ENCODE data around the gene ZIK1.
A peak's percentile ranks its signal among the peaks of the same experiment; 100 is the strongest.

ZIK1 gene

DNA sequence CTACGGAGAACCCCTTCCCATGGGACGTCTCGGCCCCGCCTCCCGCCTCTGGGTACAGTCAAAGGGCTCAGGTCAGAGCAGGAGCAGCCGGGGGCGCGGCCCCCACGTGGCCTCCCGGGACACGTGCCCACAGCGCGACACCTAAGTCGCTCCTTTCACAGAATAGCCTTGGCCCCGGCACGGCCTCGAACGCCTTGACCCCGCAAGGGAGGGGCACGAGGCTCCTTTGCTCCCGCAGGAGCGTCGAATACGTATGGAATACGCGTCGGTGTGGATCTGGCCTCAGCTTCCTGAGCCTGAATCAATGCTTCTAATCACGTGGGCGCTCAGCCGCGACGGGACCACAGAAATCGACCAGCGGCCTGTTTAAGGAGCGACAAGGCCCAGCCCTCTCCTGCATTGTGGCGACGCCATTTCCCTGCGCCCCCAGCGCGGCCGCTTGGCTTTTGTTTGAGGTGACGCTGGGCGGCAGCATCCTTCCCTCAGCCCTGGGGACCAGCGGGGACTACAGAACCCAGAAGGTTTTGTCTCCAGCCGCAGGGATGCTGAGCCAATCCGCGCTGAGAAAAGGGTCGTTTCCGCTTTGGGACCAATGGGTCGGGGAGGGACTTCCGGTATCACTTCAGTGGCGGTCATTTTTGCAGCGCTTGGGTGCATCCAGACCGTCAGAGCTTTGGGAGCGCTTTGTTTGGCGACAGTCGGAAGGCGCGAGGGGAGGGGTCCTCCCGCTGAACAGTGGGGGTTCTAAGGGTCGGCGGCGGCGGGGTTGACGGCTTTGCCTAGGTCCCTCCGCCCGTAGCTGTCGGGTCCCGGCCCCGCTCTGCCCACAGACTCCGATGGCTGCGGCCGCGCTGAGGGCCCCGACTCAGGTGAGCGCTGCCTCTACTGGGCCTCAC, at the start of gene ZIK1:
Gene ZIK1, plus strand, starts transcription at position 625 of the 896 bp plus-strand sequence. Its CDS starts 212 bp downstream, at position 837.
- DNase-seq, result peak; percentile 77

GRCh38 chr19:57537953-57538547, 45.9 kb upstream of the ZIK1 start:
- DNase-seq, result no peak

GRCh38 chr19:57546513-57546912, 37.4 kb upstream of the ZIK1 start:
- DNase-seq, result no peak

DNA sequence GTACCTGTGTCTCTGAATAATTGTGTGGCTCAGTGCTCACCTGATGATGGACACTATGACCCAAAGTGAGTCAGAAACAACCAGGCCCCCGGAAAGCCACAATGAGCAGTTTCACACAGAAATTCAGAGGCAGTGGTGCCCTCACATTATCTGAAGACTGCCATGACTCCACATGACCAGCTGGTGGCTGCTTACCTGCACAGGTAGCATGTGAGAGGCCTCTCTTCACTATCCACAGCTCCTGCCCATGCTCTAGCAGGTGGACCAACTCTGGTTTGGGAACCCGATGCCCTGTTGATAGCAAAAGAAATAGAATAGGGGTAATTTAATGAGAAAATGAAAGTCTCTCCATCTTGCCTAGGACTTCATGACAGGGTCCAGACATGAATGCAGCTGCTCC, 31.5 kb upstream of the ZIK1 start:
- DNase-seq, result no peak

GRCh38 chr19:57557659-57558058, 26.3 kb upstream of the ZIK1 start:
- no peak for DNase-seq

- no peak for DNase-seq
These were observed 25.4 kb upstream of the ZIK1 start for GRCh38 chr19:57558525-57558924.

- DNase-seq, result peak; percentile 8
These were observed 24.9 kb upstream of the ZIK1 start for GRCh38 chr19:57559008-57559403.

GRCh38 chr19:57559404-57560025, 24.4 kb upstream of the ZIK1 start, which contains the start of gene ZNF550:
TSS of gene ZNF550 (minus strand) at chr19:57559863. CDS start at chr19:57559682, 181 bp downstream.
- DNase-seq, result peak; percentile 87

DNA sequence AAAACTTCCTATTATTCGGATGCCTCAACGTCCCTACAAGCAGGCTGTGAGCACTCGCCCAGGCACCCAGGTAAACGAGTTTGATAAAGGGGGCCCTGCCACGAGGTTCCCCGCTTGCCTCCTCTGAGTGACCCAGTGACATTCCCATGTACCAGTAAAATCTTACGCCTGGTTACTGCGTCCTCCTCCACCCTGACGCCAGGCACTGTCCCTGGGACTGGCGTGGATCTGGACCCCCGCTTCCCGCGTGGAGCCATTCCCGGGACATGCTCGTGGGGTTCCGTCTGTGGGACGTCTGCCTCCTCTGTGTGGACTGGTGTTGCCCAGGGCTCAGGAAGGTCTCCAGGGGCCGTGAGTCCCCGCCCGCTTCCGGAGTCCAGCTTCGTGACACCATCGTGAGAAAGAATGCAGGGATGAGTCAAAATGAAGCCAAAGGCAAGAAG, 23.9 kb upstream of the ZIK1 start:
- DNase-seq, result no peak

DNA sequence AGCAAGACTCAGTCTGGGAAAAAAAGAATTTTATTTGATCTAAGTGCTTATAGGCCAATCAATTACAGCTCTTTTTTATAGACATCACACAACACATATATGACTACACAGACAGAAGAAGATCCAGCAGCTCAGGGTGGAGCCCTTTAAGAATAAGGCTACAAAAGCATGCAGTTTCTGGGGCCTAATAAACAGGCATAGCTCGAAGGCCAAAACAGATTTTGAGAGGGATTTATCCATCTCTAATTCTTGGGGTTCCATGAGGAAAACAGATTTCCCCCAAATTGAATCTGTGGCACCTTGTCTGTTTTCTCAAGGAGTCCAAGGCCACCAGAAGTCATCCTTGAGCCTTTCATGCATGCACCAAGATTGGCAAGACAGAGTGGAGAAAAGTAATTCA, 20.4 kb upstream of the ZIK1 start:
- DNase-seq, result no peak

GRCh38 chr19:57566396-57567265, 17.3 kb upstream of the ZIK1 start:
- no peak for DNase-seq

DNA sequence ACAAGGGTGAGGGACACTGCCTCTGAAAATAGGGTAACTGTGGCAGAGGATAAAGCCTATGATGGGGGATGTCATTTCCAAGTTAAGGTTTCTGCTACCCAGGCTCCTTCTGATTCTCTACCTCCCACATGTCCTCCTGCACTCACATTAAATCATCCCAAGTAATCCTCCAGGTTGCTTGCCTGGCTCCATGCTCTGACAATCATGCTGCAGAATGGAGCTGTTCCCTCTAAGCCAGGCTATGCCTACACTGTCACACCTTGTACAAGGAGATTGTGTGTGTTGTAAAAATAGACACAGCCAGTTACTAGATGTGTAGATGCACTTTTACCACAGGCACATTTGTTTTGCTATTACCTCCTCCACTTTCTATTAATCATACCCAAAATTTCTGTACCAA, 13.2 kb upstream of the ZIK1 start:
- no peak for DNase-seq

DNA sequence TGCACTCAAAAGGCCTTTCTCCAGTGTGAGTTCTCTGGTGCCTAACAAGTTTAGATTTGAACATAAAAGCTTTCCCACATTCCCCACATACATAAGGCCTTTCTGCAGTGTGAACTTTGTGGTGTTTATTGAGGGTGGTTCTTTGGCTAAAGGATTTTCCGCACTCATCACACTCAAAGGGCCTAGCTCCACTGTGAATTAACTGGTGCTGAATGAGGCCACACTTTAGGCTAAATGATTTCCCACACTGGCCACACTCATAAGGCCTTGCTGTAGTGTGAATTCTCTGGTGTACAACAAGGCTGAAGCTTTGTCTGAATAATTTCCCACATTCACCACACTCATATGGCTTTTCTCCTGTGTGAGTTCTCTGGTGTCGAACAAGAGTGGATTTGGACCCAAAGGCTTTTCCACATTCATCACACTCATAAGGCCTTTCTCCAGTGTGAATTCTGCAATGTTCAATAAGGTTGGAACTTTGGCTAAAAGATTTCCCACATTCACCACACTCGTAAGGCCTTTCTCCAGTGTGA, 11.5 kb upstream of the ZIK1 start:
- DNase-seq, result no peak

DNA sequence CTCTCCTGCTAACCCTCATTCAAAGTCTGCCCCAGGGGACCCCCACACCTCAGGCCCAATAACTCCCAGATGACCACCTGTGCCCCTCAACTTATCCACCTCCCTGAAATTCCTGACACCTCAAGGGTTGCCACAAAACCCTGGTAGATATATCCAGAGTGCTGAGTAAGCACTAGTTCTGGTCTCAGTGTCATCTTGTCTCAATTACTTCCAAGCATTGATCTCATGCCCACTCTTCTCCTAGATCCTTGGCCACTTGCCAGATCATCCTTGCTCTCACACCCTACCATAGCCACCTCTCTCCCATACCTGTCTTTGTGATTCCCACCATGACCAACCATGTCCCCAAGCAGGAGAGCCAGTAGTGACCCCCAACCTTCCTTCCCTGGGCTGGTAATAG, 7.3 kb upstream of the ZIK1 start:
- DNase-seq, result no peak

- peak; percentile 86 for DNase-seq
These were observed 5.3 kb upstream of the ZIK1 start, which contains the start of gene ZNF416 for GRCh38 chr19:57578487-57579205. TSS of gene ZNF416 (minus strand) at chr19:57578911. CDS start at chr19:57578704, 207 bp downstream.

GRCh38 chr19:57583104-57583520, 833 bp upstream of the ZIK1 start:
- DNase-seq, result no peak

- DNase-seq, result no peak
These were observed 3.6 kb downstream of the ZIK1 start for GRCh38 chr19:57587529-57587928.

GRCh38 chr19:57599377-57599760, 15.4 kb downstream of the ZIK1 start:
- DNase-seq, result no peak

- DNase-seq, result peak; percentile 88
These were observed 15.9 kb downstream of the ZIK1 start, which contains the start of gene ZNF530 for GRCh38 chr19:57599761-57600383. TSS of gene ZNF530 (plus strand) at chr19:57599885. CDS start at chr19:57604346, 4,461 bp downstream.

DNA sequence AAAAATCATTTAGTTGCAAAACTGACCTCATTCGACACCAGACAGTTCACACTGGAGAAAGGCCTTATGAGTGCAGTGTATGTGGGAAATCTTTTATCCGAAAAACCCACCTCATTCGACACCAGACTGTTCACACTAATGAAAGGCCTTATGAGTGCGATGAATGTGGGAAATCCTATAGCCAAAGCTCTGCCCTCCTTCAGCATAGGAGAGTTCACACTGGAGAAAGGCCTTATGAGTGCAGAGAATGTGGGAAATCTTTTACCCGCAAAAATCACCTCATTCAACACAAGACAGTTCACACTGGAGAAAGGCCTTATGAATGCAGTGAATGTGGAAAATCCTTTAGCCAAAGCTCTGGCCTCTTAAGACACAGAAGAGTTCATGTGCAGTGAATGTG, 23.0 kb downstream of the ZIK1 start:
- no peak for DNase-seq

DNA sequence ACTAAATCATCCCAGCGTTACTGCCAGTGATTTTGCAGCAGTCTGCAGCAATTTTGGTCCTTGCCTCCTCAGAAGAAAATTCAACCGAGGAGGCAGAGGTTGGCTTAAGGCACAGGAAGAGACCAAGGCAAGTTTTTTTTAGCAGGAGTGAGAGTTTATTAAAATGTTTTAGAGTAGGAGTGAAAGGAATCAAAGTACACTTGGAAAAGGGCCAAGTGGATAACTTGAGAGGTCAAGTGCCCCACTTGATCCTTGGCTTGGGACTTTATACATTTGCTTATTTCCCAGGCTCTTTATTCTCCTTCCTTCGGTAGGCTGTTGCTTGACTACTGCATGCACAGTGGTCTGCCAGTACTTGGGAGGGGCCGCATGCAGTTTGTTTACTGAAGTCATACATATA, 27.2 kb downstream of the ZIK1 start:
- DNase-seq, result no peak

Data from stimulated activated CD4-positive, alpha-beta T cell treated with anti-CD3 and anti-CD28 coated beads, Interleukin-12 subunit alpha, Interleukin-12 subunit beta, amount 100 ng/mL, for 4 hours (primary cell).